Measurements from ENCODE around the gene SLC40A1.

- no peak for TF ChIP-seq CTCF (conservative IDR thresholded peaks at IDR 0.05; ENCODE audit: low read length)
- no peak for TF ChIP-seq EZH2phosphoT487 (IDR thresholded peaks at IDR 0.05; ENCODE audit: borderline replicate concordance)
These were observed 21.6 kb upstream of the SLC40A1 start for GRCh38 chr2:189602233-189602632.
